ENCODE results near the gene DGKA.

DGKA gene

GRCh38 chr12:55955800-55956508 lies 25.0 kb downstream of the DGKA start:
- no peaks in the 10 kb centered on the region for H3K4me1 ChIP-seq (ENCODE audit: control insufficient read depth, low read depth, low read length)
- no peaks in the 10 kb centered on the region for H3K27me3 ChIP-seq (ENCODE audit: control insufficient read depth, insufficient read depth, low read length)
- H3K27ac ChIP-seq (ENCODE audit: low read length), result no peak overlapping the region
- H3K9ac ChIP-seq (ENCODE audit: low read length), result no peak overlapping the region
- H3K9me3 ChIP-seq (ENCODE audit: control insufficient read depth, low read depth, low read length), result no peaks in the 10 kb centered on the region
- no peak overlapping the region for H3K4me3 ChIP-seq (ENCODE audit: low read length)
- peaks cover 62% of the 10 kb centered on the region for H3K36me3 ChIP-seq (ENCODE audit: control insufficient read depth, low read depth, low read length)

- H3K27me3 ChIP-seq (ENCODE audit: control insufficient read depth, insufficient read depth, low read length), result no peaks in the 10 kb centered on the region
- H3K9ac ChIP-seq (ENCODE audit: low read length), result no peak overlapping the region
- H3K27ac ChIP-seq (ENCODE audit: low read length), result no peak overlapping the region
- no peak overlapping the region for H3K4me3 ChIP-seq (ENCODE audit: low read length)
- H3K36me3 ChIP-seq (ENCODE audit: control insufficient read depth, low read depth, low read length), result peaks cover 56% of the 10 kb centered on the region
- H3K4me1 ChIP-seq (ENCODE audit: control insufficient read depth, low read depth, low read length), result no peaks in the 10 kb centered on the region
- H3K9me3 ChIP-seq (ENCODE audit: control insufficient read depth, low read depth, low read length), result no peaks in the 10 kb centered on the region
Measured at GRCh38 chr12:55957106-55957859, 26.3 kb downstream of the DGKA start.

- Histone ChIP-seq H3K9me3 (ENCODE audit: control insufficient read depth, low read depth, low read length) (no peaks in the 10 kb centered on the region), H3K4me1 (ENCODE audit: control insufficient read depth, low read depth, low read length) (peaks cover 13% of the 10 kb centered on the region), H3K27me3 (ENCODE audit: control insufficient read depth, insufficient read depth, low read length) (no peaks in the 10 kb centered on the region), H3K27ac (ENCODE audit: low read length) (no peak overlapping the region), H3K4me3 (ENCODE audit: low read length) (no peak overlapping the region), H3K9ac (ENCODE audit: low read length) (no peak overlapping the region), H3K36me3 (ENCODE audit: control insufficient read depth, low read depth, low read length) (peaks cover 11% of the 10 kb centered on the region)
Measured at GRCh38 chr12:55963760-55964159, 32.8 kb downstream of the DGKA start.

- Histone ChIP-seq H3K27me3 (ENCODE audit: control insufficient read depth, insufficient read depth, low read length) (no peaks in the 10 kb centered on the region), H3K4me1 (ENCODE audit: control insufficient read depth, low read depth, low read length) (peaks cover 13% of the 10 kb centered on the region), H3K27ac (ENCODE audit: low read length) (peak overlapping the region; percentile 40), H3K36me3 (ENCODE audit: control insufficient read depth, low read depth, low read length) (peaks cover 22% of the 10 kb centered on the region), H3K4me3 (ENCODE audit: low read length) (peak overlapping the region; percentile 88), H3K9ac (ENCODE audit: low read length) (peak overlapping the region; percentile 79), H3K9me3 (ENCODE audit: control insufficient read depth, low read depth, low read length) (no peaks in the 10 kb centered on the region)
Measured at GRCh38 chr12:55965240-55965639, 34.3 kb downstream of the DGKA start.

GRCh38 chr12:55965941-55966407 lies 35.0 kb downstream of the DGKA start, which contains the start of gene PMEL:
Gene PMEL, minus strand, starts transcription at chr12:55966042. Its CDS starts 31 bp downstream, at chr12:55966011.
- H3K9ac ChIP-seq (ENCODE audit: low read length), result peak within 1 kb of the TSS; percentile 79
- peaks cover 22% of the 10 kb centered on the region for H3K36me3 ChIP-seq (ENCODE audit: control insufficient read depth, low read depth, low read length)
- H3K9me3 ChIP-seq (ENCODE audit: control insufficient read depth, low read depth, low read length), result no peaks in the 10 kb centered on the region
- no peaks in the 10 kb centered on the region for H3K27me3 ChIP-seq (ENCODE audit: control insufficient read depth, insufficient read depth, low read length)
- peak within 1 kb of the TSS; percentile 88 for H3K4me3 ChIP-seq (ENCODE audit: low read length)
- peaks cover 13% of the 10 kb centered on the region for H3K4me1 ChIP-seq (ENCODE audit: control insufficient read depth, low read depth, low read length)
- H3K27ac ChIP-seq (ENCODE audit: low read length), result peak within 1 kb of the TSS; percentile 40

- no peaks in the 10 kb centered on the region for H3K9me3 ChIP-seq (ENCODE audit: control insufficient read depth, low read depth, low read length)
- no peaks in the 10 kb centered on the region for H3K27me3 ChIP-seq (ENCODE audit: control insufficient read depth, insufficient read depth, low read length)
- peak within 1 kb of the TSS; percentile 40 for H3K27ac ChIP-seq (ENCODE audit: low read length)
- peak within 1 kb of the TSS; percentile 88 for H3K4me3 ChIP-seq (ENCODE audit: low read length)
- H3K36me3 ChIP-seq (ENCODE audit: control insufficient read depth, low read depth, low read length), result peaks cover 23% of the 10 kb centered on the region
- peaks cover 13% of the 10 kb centered on the region for H3K4me1 ChIP-seq (ENCODE audit: control insufficient read depth, low read depth, low read length)
- peak within 1 kb of the TSS; percentile 79 for H3K9ac ChIP-seq (ENCODE audit: low read length)
Measured at GRCh38 chr12:55966408-55967281, 35.7 kb downstream of the DGKA start, which contains the start of gene CDK2. Gene CDK2, plus strand, starts transcription at chr12:55966830. Its CDS starts 179 bp downstream, at chr12:55967009.

- Histone ChIP-seq H3K4me1 (ENCODE audit: control insufficient read depth, low read depth, low read length) (peaks cover 18% of the 10 kb centered on the region), H3K9me3 (ENCODE audit: control insufficient read depth, low read depth, low read length) (no peaks in the 10 kb centered on the region), H3K36me3 (ENCODE audit: control insufficient read depth, low read depth, low read length) (peaks cover 28% of the 10 kb centered on the region), H3K9ac (ENCODE audit: low read length) (no peak overlapping the region), H3K27me3 (ENCODE audit: control insufficient read depth, insufficient read depth, low read length) (no peaks in the 10 kb centered on the region), H3K27ac (ENCODE audit: low read length) (no peak overlapping the region), H3K4me3 (ENCODE audit: low read length) (no peak overlapping the region)
Measured at GRCh38 chr12:55969356-55969755, 38.4 kb downstream of the DGKA start.

- no peak overlapping the region for H3K4me3 ChIP-seq (ENCODE audit: low read length)
- H3K27ac ChIP-seq (ENCODE audit: low read length), result no peak overlapping the region
- H3K9ac ChIP-seq (ENCODE audit: low read length), result no peak overlapping the region
- H3K4me1 ChIP-seq (ENCODE audit: control insufficient read depth, low read depth, low read length), result peaks cover 13% of the 10 kb centered on the region
- H3K27me3 ChIP-seq (ENCODE audit: control insufficient read depth, insufficient read depth, low read length), result no peaks in the 10 kb centered on the region
- no peaks in the 10 kb centered on the region for H3K9me3 ChIP-seq (ENCODE audit: control insufficient read depth, low read depth, low read length)
- peaks cover 28% of the 10 kb centered on the region for H3K36me3 ChIP-seq (ENCODE audit: control insufficient read depth, low read depth, low read length)
Measured at GRCh38 chr12:55970775-55971174, 39.8 kb downstream of the DGKA start.

- Histone ChIP-seq H3K27ac (ENCODE audit: low read length) (no peak overlapping the region), H3K27me3 (ENCODE audit: control insufficient read depth, insufficient read depth, low read length) (no peaks in the 10 kb centered on the region), H3K36me3 (ENCODE audit: control insufficient read depth, low read depth, low read length) (peaks cover 28% of the 10 kb centered on the region), H3K9ac (ENCODE audit: low read length) (no peak overlapping the region), H3K9me3 (ENCODE audit: control insufficient read depth, low read depth, low read length) (no peaks in the 10 kb centered on the region), H3K4me1 (ENCODE audit: control insufficient read depth, low read depth, low read length) (peaks cover 8% of the 10 kb centered on the region), H3K4me3 (ENCODE audit: low read length) (no peak overlapping the region)
Measured at GRCh38 chr12:55972042-55972441, 41.1 kb downstream of the DGKA start.

- no peak overlapping the region for H3K27ac ChIP-seq (ENCODE audit: low read length)
- no peaks in the 10 kb centered on the region for H3K27me3 ChIP-seq (ENCODE audit: control insufficient read depth, insufficient read depth, low read length)
- H3K36me3 ChIP-seq (ENCODE audit: control insufficient read depth, low read depth, low read length), result peaks cover 28% of the 10 kb centered on the region
- H3K9me3 ChIP-seq (ENCODE audit: control insufficient read depth, low read depth, low read length), result no peaks in the 10 kb centered on the region
- peaks cover 8% of the 10 kb centered on the region for H3K4me1 ChIP-seq (ENCODE audit: control insufficient read depth, low read depth, low read length)
- peak overlapping the region; percentile 59 for H3K4me3 ChIP-seq (ENCODE audit: low read length)
- H3K9ac ChIP-seq (ENCODE audit: low read length), result peak overlapping the region; percentile 21
Measured at GRCh38 chr12:55972456-55972855, 41.5 kb downstream of the DGKA start.
